Hepatocyte (in vitro differentiated cells): ENCODE data around the gene NUBP1.

Experiments used
- EZH2 ChIP-seq: fragments of 200-600 bp; sonication (generic); IDR thresholded peaks from 2 replicates; pipeline ENCODE4 v1.6.1; 2016; ENCODE audit warnings: antibody characterized with exemption, mild to moderate bottlenecking, borderline replicate concordance
- TF ChIP-seq, protein P1 (sequence below): fragments of 200-600 bp; sonication (generic); IDR thresholded peaks from 2 replicates; pipeline ENCODE4 v1.5.1; 2016; ENCODE audit warnings: antibody characterized with exemption, mild to moderate bottlenecking; ENCODE audit not compliant: poor library complexity

DNA sequence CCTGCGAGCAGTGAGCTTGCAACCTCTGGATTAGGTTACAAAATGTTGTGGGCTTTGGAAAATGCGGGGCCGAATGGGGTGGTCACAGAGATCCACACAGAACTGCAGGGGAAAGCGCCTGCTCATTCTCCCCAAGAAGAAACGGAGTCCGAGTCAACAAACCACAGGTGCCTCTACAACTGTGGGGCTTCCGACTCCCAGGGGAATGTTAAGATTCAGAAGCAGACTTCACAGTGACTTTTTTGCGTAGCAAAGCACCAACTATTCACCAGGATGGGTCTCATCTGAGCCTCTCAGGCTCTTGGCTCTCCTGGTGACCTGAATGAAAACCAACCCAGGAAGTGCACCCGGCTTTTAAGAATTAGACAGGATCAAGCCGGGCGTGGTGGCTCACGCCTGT is 33.7 kb downstream of the NUBP1 start:
- TF ChIP-seq, protein P1, sequence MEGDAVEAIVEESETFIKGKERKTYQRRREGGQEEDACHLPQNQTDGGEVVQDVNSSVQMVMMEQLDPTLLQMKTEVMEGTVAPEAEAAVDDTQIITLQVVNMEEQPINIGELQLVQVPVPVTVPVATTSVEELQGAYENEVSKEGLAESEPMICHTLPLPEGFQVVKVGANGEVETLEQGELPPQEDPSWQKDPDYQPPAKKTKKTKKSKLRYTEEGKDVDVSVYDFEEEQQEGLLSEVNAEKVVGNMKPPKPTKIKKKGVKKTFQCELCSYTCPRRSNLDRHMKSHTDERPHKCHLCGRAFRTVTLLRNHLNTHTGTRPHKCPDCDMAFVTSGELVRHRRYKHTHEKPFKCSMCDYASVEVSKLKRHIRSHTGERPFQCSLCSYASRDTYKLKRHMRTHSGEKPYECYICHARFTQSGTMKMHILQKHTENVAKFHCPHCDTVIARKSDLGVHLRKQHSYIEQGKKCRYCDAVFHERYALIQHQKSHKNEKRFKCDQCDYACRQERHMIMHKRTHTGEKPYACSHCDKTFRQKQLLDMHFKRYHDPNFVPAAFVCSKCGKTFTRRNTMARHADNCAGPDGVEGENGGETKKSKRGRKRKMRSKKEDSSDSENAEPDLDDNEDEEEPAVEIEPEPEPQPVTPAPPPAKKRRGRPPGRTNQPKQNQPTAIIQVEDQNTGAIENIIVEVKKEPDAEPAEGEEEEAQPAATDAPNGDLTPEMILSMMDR: no peak
- TF ChIP-seq EZH2: no peak
